NCI-H146 treated with DMSO at 0.1 percent for 48 hours (cell line): ENCODE results near the gene POLR3E.

Experiments used
- DNase-seq: peaks from one replicate; lab custom pipeline; 2025; ENCODE audit not compliant: unreplicated experiment; lab: John Stamatoyannopoulos, UW

The POLR3E gene

GRCh38 chr16:22297114-22297870 is at the start of gene POLR3E:
Gene POLR3E, plus strand, starts transcription at chr16:22297409. Its CDS starts 5,560 bp downstream, at chr16:22302969.
- peak; percentile 95 for DNase-seq

GRCh38 chr16:22250522-22250921 is 46.7 kb upstream of the POLR3E start:
- DNase-seq: no peak

GRCh38 chr16:22252317-22252716 is 44.9 kb upstream of the POLR3E start:
- no peak for DNase-seq

GRCh38 chr16:22253272-22253671 is 43.9 kb upstream of the POLR3E start:
- no peak for DNase-seq

GRCh38 chr16:22255335-22255734 is 41.9 kb upstream of the POLR3E start:
- DNase-seq: no peak

GRCh38 chr16:22257440-22257839 is 39.8 kb upstream of the POLR3E start:
- DNase-seq: no peak

- no peak for DNase-seq
These were observed 36.7 kb upstream of the POLR3E start for GRCh38 chr16:22260490-22260889.

GRCh38 chr16:22262460-22262859 is 34.7 kb upstream of the POLR3E start:
- DNase-seq: no peak

- no peak for DNase-seq
These were observed 32.4 kb upstream of the POLR3E start for GRCh38 chr16:22264786-22265185.

- DNase-seq: no peak
These were observed 31.9 kb upstream of the POLR3E start for GRCh38 chr16:22265351-22265750.

- no peak for DNase-seq
These were observed 30.7 kb upstream of the POLR3E start for GRCh38 chr16:22266546-22266945.

- DNase-seq: no peak
These were observed 29.4 kb upstream of the POLR3E start for GRCh38 chr16:22267764-22268163.

GRCh38 chr16:22270525-22270924 is 26.7 kb upstream of the POLR3E start:
- no peak for DNase-seq

GRCh38 chr16:22272870-22273650 is 24.1 kb upstream of the POLR3E start:
- DNase-seq: no peak

GRCh38 chr16:22274916-22275315 is 22.3 kb upstream of the POLR3E start:
- DNase-seq: no peak

- DNase-seq: no peak
These were observed 18.6 kb upstream of the POLR3E start for GRCh38 chr16:22278441-22279230.

- no peak for DNase-seq
These were observed 14.8 kb upstream of the POLR3E start for GRCh38 chr16:22282254-22282892.

- no peak for DNase-seq
These were observed 12.6 kb upstream of the POLR3E start for GRCh38 chr16:22284637-22285036.

GRCh38 chr16:22285080-22285479 is 12.1 kb upstream of the POLR3E start:
- no peak for DNase-seq

- DNase-seq: no peak
These were observed 6.2 kb upstream of the POLR3E start for GRCh38 chr16:22291020-22291419.

- no peak for DNase-seq
These were observed 5.3 kb upstream of the POLR3E start for GRCh38 chr16:22291860-22292318.
